GM12878 (cell line): ENCODE measurements around the gene WFS1. TPM values are rescaled to one million over a fixed set of nuclear protein-coding genes. Genes with fewer than 3 reads are reported as not detected.

Experiments used
- ATAC-seq: fragments of 200-7000 bp; cut with Tn5 transposase; 3 replicates; pipeline ENCODE4 v1.9.1; 2020; ENCODE audit warnings: mild to moderate bottlenecking, moderate library complexity
- BruUV-seq: library from RNA; stranded (reverse); fragments of 400-500 nt; replicated peaks from 2 replicates; lab custom pipeline; 2021; lab: Mats Ljungman, UMichigan
- CTCF ChIA-PET: fragments of 300-600 bp; sonication (Branson Sonifier 250); formaldehyde crosslinking; extraction: SDS; loops from one replicate; lab custom pipeline; 2021; ENCODE audit warnings: inconsistent platforms; lab: Yijun Ruan, JAX
- POLR2A ChIA-PET: fragments of 350-600 bp; formaldehyde crosslinking; extraction: SDS; loops from one replicate; lab custom pipeline; 2021; ENCODE audit warnings: inconsistent platforms; lab: Charles Lee
- RAD21 ChIA-PET: fragments of 300-600 bp; sonication (Branson Sonifier 250); formaldehyde crosslinking; loops from one replicate; lab custom pipeline; 2023; ENCODE audit warnings: antibody characterized with exemption; ENCODE audit not compliant: unreplicated experiment; lab: Charles Lee
- SMC1A ChIA-PET: fragments of 300-600 bp; sonication (Branson Sonifier 250); formaldehyde crosslinking; loops from one replicate; lab custom pipeline; 2023; ENCODE audit not compliant: unreplicated experiment, uncharacterized antibody; lab: Charles Lee
- DNase-seq: peaks from one replicate; pipeline ENCODE4 v3.0.0-alpha.2; 2011; ENCODE audit warnings: low read depth, low spot score
- FAIRE-seq: peaks from 3 replicates; lab custom pipeline; 2011; peaks lifted over from hg19 to GRCh38; lab: Jason Lieb, UNC
- H2AFZ ChIP-seq: 2 replicates; pipeline ENCODE4 v1.6.0; 2011; ENCODE audit warnings: low read depth, low read length, control low read depth; ENCODE audit not compliant: control insufficient read depth
- H3K27ac ChIP-seq: 2 replicates; pipeline ENCODE4 v1.5.1; 2011; ENCODE audit warnings: control low read depth; ENCODE audit not compliant: control insufficient read depth, insufficient read depth
- H3K27me3 ChIP-seq, 2 experiments: replicated peaks in 1 of 2; 2 replicates each; pipeline versions ENCODE4 v1.6.0 to v1.6.1; 2011; ENCODE audit warnings: low read length in 1 of 2; ENCODE audit not compliant: control insufficient read depth in 2 of 2, insufficient read depth in 2 of 2
- H3K36me3 ChIP-seq, 2 experiments: 2 replicates each; pipeline ENCODE4 v1.5.1; 2011; ENCODE audit warnings: low read length in 1 of 2; ENCODE audit not compliant: control insufficient read depth in 2 of 2, insufficient read depth in 2 of 2
- H3K4me1 ChIP-seq: 2 replicates; pipeline ENCODE4 v1.6.1; 2011; ENCODE audit warnings: mild to moderate bottlenecking, low read length, moderate library complexity, mixed read lengths; ENCODE audit not compliant: control insufficient read depth, insufficient read depth
- H3K4me2 ChIP-seq: 2 replicates; pipeline ENCODE4 v1.6.0; 2011; ENCODE audit warnings: control low read depth; ENCODE audit not compliant: control insufficient read depth, insufficient read depth
- H3K4me3 ChIP-seq: fragments of 200-600 bp; sonication (generic); 2 replicates; pipeline ENCODE4 v1.5.1; 2016
- H3K79me2 ChIP-seq: 2 replicates; pipeline ENCODE4 v1.6.0; 2011; ENCODE audit warnings: low read length; ENCODE audit not compliant: control insufficient read depth, insufficient read depth
- H3K9ac ChIP-seq: 2 replicates; pipeline ENCODE4 v1.8.0; 2011; ENCODE audit warnings: low read length, control low read depth, mixed read lengths; ENCODE audit not compliant: control insufficient read depth, insufficient read depth
- H3K9me3 ChIP-seq: replicated peaks from 3 replicates; pipeline ENCODE4 v1.5.1; 2011; ENCODE audit warnings: mild to moderate bottlenecking, low read length; ENCODE audit not compliant: control insufficient read depth, insufficient read depth
- H4K20me1 ChIP-seq: 2 replicates; pipeline ENCODE4 v1.6.0; 2011; ENCODE audit not compliant: control insufficient read depth, insufficient read depth
- BRCA1 ChIP-seq: IDR thresholded peaks from 2 replicates; pipeline ENCODE4 v1.6.1; 2011; ENCODE audit warnings: low read depth, low read length, improper control_type of control experiment
- ESRRA ChIP-seq: IDR thresholded peaks from 2 replicates; pipeline ENCODE4 v1.6.1; 2012; ENCODE audit warnings: mild to moderate bottlenecking, low read length, improper control_type of control experiment
- WGBS: methylation state at CpG from one replicate; pipeline ENCODE4 v1.1.6; 2016; ENCODE audit warnings: low lambda C conversion rate; ENCODE audit not compliant: insufficient replicate concordance, insufficient coverage; ENCODE audit errors: missing lambda C conversion rate; 5-methylcytosine and 5-hydroxymethylcytosine counted together
- in situ Hi-C: fragments of 300-500 bp; cut with MboI; formaldehyde crosslinking; loops from 9 replicates; pipeline ENCODE4 v1.14.3; 2018; ENCODE audit warnings: mixed read lengths
- intact Hi-C: fragments of 100-400 bp; cut with micrococcal nuclease; formaldehyde crosslinking; loops from one replicate; pipeline ENCODE4 v1.14.2; 2022; ENCODE audit not compliant: unreplicated experiment
- polyA plus RNA-seq, 11 experiments: library from polyadenylated mRNA; depleted of rRNA in 4 of 11; unstranded in 6 of 11; stranded (reverse) in 5 of 11; fragments of >200 nt; fragmentation: Nextera tagmentation in 4 of 11; fragmentation: Illumina TruSeq in 1 of 11; extraction: Ambion mirVana in 4 of 11; extraction: Trizol in 1 of 11; gene quantifications; 1 replicate in 1 of 11; 2 replicates in 10 of 11; pipeline versions ENCODE4 v1.2.1 to v1.2.3, GENCODE V29; 2011 to 2016; ENCODE audit warnings: inconsistent platforms in 2 of 11, missing spikeins in 2 of 11, low read depth in 1 of 11
- total RNA-seq, 4 experiments: library from RNA; depleted of rRNA in 3 of 4; stranded (reverse); fragments of >200 nt in 3 of 4; fragmentation: Illumina TruSeq in 1 of 4; extraction: Trizol in 1 of 4; gene quantifications; 2 replicates each; pipeline versions ENCODE4 v1.2.1 to v1.2.3, GENCODE V29; 2013 to 2021
- TF ChIP-seq, protein P1 (sequence below): IDR thresholded peaks from 2 replicates; pipeline ENCODE4 v1.6.1; 2011; ENCODE audit warnings: mild to moderate bottlenecking, low read depth, low read length, moderate library complexity; ENCODE audit not compliant: insufficient replicate concordance
- TF ChIP-seq, protein P2 (sequence below): fragments of 450-650 bp; IDR thresholded peaks from 2 replicates; pipeline ENCODE4 v1.6.1; 2018; ENCODE audit warnings: mild to moderate bottlenecking, low read depth, moderate library complexity; ENCODE audit not compliant: partially characterized antibody
- TF ChIP-seq, protein P3 (sequence below): fragments of 450-650 bp; formaldehyde crosslinking; IDR thresholded peaks from 2 replicates; pipeline ENCODE4 v1.4.0; 2022; ENCODE audit warnings: mild to moderate bottlenecking, moderate library complexity
- TF ChIP-seq, protein P4 (sequence below): fragments of 450-650 bp; conservative IDR thresholded peaks from 2 replicates; pipeline ENCODE4 v1.6.1; 2017; ENCODE audit warnings: mild to moderate bottlenecking, moderate library complexity
- TF ChIP-seq, protein P5 (sequence below): fragments of 450-650 bp; IDR thresholded peaks from 2 replicates; pipeline ENCODE4 v1.6.1; 2016; ENCODE audit warnings: mild to moderate bottlenecking

Gene WFS1
- total and polyA plus RNA-seq, 10 of the 15 experiments (the other 5 are each of a cell fraction or from before 2014, with no cell fraction given): 0.31 to 4.7 (median 2.0) TPM

DNA sequence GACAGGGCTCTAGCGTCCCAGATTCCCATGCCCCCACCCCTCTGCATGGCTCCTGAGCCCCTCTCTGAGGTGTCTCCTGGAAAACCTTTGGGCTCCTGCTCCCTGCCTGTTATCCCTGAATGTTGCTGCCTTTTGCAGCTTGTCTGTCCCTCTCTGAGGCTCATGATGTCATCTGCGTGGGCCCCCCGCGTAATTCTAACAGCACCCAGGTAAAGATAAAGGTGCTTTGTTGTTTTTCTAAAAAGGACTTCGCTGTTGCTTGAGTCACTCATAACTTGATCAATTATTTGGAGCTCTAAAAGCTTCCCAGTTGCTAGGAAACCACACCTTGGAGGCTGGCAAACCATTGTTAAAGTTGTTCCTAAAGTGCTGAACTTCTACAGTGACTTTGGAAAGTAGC, 36.6 kb downstream of the WFS1 start (continued):
- TF ChIP-seq, protein P1, sequence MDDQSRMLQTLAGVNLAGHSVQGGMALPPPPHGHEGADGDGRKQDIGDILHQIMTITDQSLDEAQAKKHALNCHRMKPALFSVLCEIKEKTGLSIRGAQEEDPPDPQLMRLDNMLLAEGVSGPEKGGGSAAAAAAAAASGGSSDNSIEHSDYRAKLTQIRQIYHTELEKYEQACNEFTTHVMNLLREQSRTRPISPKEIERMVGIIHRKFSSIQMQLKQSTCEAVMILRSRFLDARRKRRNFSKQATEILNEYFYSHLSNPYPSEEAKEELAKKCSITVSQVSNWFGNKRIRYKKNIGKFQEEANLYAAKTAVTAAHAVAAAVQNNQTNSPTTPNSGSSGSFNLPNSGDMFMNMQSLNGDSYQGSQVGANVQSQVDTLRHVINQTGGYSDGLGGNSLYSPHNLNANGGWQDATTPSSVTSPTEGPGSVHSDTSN: no peak

DNA sequence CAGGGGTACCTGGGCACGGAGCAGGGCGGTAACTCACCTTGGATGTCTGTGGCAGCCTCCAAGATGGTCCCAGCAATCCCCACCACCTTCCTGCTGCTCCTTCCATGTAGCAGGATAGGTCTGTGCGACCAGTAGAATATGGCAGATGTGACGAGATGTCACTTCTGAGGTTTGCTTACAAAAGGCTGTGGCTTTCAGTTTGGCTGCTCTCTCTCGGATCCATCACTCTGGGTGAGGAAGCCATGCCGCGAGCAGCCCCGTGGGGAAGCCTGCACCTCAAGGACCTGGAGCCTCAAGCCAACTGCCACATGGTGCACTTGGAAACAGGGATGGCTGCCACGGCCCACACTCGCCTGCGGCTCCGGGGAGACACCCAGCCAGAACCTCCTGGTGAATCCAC, 37.6 kb downstream of the WFS1 start:
- in situ Hi-C loops: no loop called here
- Histone ChIP-seq H3K4me1 (no peaks in the 10 kb centered on the region), H3K9me3 (peaks cover 2% of the 10 kb centered on the region; the same call in 2 of the 3 replicates), H3K4me2 (no peak overlapping the region), H3K9ac (no peak overlapping the region), H2AFZ (no peak overlapping the region), H3K27ac (no peak overlapping the region), H4K20me1 (no peaks in the 10 kb centered on the region), H3K27me3 (peaks cover 0 to 4% of the 10 kb centered on the region in 2 experiments; a peak in 2 of 4 replicates), H3K79me2 (no peaks in the 10 kb centered on the region), H3K36me3 (no peaks in the 10 kb centered on the region)
- 32% methylated on average over 12 of the region's 12 CpGs for WGBS
- ATAC-seq: no peak
- no peak for FAIRE-seq
- ChIA-PET RAD21 (no interaction called here), POLR2A (no interaction called here), CTCF (interaction anchor here (1.3 kb wide), 2 partner anchors 25 to 56 kb away, joined by 4 to 6 read pairs; no protein-coding TSS in a partner anchor), SMC1A (interaction anchor here (1.2 to 1.4 kb wide), 2 partner anchors 9 to 57 kb away, joined by 3 to 5 read pairs; no protein-coding TSS in a partner anchor)
- no TSS peak for BruUV-seq
- DNase-seq: no peak
- TF ChIP-seq ESRRA (no peak), BRCA1 (no peak)
- TF ChIP-seq, protein P2, sequence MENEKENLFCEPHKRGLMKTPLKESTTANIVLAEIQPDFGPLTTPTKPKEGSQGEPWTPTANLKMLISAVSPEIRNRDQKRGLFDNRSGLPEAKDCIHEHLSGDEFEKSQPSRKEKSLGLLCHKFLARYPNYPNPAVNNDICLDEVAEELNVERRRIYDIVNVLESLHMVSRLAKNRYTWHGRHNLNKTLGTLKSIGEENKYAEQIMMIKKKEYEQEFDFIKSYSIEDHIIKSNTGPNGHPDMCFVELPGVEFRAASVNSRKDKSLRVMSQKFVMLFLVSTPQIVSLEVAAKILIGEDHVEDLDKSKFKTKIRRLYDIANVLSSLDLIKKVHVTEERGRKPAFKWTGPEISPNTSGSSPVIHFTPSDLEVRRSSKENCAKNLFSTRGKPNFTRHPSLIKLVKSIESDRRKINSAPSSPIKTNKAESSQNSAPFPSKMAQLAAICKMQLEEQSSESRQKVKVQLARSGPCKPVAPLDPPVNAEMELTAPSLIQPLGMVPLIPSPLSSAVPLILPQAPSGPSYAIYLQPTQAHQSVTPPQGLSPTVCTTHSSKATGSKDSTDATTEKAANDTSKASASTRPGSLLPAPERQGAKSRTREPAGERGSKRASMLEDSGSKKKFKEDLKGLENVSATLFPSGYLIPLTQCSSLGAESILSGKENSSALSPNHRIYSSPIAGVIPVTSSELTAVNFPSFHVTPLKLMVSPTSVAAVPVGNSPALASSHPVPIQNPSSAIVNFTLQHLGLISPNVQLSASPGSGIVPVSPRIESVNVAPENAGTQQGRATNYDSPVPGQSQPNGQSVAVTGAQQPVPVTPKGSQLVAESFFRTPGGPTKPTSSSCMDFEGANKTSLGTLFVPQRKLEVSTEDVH: no peak
- TF ChIP-seq, protein P3, sequence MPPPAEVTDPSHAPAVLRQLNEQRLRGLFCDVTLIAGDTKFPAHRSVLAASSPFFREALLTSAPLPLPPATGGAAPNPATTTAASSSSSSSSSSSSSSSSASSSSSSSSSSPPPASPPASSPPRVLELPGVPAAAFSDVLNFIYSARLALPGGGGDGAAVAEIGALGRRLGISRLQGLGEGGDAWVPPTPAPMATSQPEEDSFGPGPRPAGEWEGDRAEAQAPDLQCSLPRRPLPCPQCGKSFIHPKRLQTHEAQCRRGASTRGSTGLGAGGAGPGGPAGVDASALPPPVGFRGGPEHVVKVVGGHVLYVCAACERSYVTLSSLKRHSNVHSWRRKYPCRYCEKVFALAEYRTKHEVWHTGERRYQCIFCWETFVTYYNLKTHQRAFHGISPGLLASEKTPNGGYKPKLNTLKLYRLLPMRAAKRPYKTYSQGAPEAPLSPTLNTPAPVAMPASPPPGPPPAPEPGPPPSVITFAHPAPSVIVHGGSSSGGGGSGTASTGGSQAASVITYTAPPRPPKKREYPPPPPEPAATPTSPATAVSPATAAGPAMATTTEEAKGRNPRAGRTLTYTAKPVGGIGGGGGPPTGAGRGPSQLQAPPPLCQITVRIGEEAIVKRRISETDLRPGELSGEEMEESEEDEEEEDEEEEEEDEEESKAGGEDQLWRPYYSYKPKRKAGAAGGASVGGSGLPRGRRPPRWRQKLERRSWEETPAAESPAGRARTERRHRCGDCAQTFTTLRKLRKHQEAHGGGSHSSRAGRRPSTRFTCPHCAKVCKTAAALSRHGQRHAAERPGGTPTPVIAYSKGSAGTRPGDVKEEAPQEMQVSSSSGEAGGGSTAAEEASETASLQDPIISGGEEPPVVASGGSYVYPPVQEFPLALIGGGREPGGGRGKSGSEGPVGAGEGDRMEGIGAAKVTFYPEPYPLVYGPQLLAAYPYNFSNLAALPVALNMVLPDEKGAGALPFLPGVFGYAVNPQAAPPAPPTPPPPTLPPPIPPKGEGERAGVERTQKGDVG (CRISPR knock-in tag): no peak
- TF ChIP-seq, protein P4, sequence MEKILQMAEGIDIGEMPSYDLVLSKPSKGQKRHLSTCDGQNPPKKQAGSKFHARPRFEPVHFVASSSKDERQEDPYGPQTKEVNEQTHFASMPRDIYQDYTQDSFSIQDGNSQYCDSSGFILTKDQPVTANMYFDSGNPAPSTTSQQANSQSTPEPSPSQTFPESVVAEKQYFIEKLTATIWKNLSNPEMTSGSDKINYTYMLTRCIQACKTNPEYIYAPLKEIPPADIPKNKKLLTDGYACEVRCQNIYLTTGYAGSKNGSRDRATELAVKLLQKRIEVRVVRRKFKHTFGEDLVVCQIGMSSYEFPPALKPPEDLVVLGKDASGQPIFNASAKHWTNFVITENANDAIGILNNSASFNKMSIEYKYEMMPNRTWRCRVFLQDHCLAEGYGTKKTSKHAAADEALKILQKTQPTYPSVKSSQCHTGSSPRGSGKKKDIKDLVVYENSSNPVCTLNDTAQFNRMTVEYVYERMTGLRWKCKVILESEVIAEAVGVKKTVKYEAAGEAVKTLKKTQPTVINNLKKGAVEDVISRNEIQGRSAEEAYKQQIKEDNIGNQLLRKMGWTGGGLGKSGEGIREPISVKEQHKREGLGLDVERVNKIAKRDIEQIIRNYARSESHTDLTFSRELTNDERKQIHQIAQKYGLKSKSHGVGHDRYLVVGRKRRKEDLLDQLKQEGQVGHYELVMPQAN: no peak
- TF ChIP-seq, protein P5, sequence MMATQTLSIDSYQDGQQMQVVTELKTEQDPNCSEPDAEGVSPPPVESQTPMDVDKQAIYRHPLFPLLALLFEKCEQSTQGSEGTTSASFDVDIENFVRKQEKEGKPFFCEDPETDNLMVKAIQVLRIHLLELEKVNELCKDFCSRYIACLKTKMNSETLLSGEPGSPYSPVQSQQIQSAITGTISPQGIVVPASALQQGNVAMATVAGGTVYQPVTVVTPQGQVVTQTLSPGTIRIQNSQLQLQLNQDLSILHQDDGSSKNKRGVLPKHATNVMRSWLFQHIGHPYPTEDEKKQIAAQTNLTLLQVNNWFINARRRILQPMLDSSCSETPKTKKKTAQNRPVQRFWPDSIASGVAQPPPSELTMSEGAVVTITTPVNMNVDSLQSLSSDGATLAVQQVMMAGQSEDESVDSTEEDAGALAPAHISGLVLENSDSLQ: no peak
- TF ChIP-seq, all 136 proteins: peak for 0
- intact Hi-C loops: no loop called here
- H3K4me3 ChIP-seq: no peak overlapping the region
